Prostate gland (tissue), 2 donors: Measurements from ENCODE around the gene RPRD1B. TPM values are rescaled to one million over a fixed set of nuclear protein-coding genes. Genes with fewer than 3 reads are reported as not detected.

Experiments
- DNase-seq: peaks from one replicate; pipeline ENCODE4 v3.0.0-alpha.2; 2019; ENCODE audit warnings: low spot score
- H3K27ac ChIP-seq, 2 donors: fragments of 200-600 bp; sonication (generic); 2 replicates each; pipeline ENCODE4 v1.5.1; 2017 to 2019
- H3K27me3 ChIP-seq: fragments of 200-600 bp; sonication (generic); replicated peaks from 2 replicates; pipeline ENCODE4 v1.5.1; 2019; ENCODE audit not compliant: insufficient read depth
- H3K36me3 ChIP-seq, 2 donors: fragments of 200-600 bp; sonication (generic); 1 replicate in 1 of 2; 2 replicates in 1 of 2; pipeline versions ENCODE4 v1.5.1 to v1.8.1; 2017 to 2019
- H3K4me1 ChIP-seq: fragments of 200-600 bp; sonication (generic); replicated peaks from 2 replicates; pipeline ENCODE4 v1.5.1; 2019
- H3K4me3 ChIP-seq, 2 donors: fragments of 200-600 bp; sonication (generic); 2 replicates each; pipeline ENCODE4 v1.5.1; 2017 to 2019
- H3K9me3 ChIP-seq: fragments of 200-600 bp; sonication (generic); 2 replicates; pipeline ENCODE4 v1.5.1; 2017
- POLR2A ChIP-seq: fragments of 450-650 bp; IDR thresholded peaks from one replicate; pipeline ENCODE4 v1.6.1; 2016; ENCODE audit warnings: antibody characterized with exemption, mild to moderate bottlenecking
- POLR2AphosphoS5 ChIP-seq: sonication (generic); formaldehyde crosslinking; IDR thresholded peaks from one replicate; pipeline ENCODE4 v1.6.1; 2017; ENCODE audit warnings: antibody characterized with exemption
- WGBS: methylation state at CpG from one replicate; pipeline ENCODE4 v1.1.5; 2018; 5-methylcytosine and 5-hydroxymethylcytosine counted together
- intact Hi-C: fragments of 100-400 bp; cut with DNase I; formaldehyde crosslinking; loops from one replicate; pipeline ENCODE4 v1.14.2; 2022
- total RNA-seq, 2 donors: library from RNA; depleted of rRNA; stranded (reverse); fragments of >200 nt; gene quantifications; one replicate each; pipeline ENCODE4 v1.1.0, GENCODE V29; 2016
- TF ChIP-seq, protein P1 (sequence below), 4 experiments: fragments of 200-600 bp in 2 of 4; fragments of 450-650 bp in 2 of 4; sonication (generic) in 2 of 4; IDR thresholded peaks; 1 replicate in 3 of 4; 2 replicates in 1 of 4; pipeline ENCODE4 v1.5.1; 2016 to 2019; ENCODE audit warnings: antibody characterized with exemption in 4 of 4, mild to moderate bottlenecking in 2 of 4, moderate library complexity in 2 of 4

Gene RPRD1B
- total RNA-seq, 2 donors from 2014 or later: 21.9 to 27.5 TPM

DNA sequence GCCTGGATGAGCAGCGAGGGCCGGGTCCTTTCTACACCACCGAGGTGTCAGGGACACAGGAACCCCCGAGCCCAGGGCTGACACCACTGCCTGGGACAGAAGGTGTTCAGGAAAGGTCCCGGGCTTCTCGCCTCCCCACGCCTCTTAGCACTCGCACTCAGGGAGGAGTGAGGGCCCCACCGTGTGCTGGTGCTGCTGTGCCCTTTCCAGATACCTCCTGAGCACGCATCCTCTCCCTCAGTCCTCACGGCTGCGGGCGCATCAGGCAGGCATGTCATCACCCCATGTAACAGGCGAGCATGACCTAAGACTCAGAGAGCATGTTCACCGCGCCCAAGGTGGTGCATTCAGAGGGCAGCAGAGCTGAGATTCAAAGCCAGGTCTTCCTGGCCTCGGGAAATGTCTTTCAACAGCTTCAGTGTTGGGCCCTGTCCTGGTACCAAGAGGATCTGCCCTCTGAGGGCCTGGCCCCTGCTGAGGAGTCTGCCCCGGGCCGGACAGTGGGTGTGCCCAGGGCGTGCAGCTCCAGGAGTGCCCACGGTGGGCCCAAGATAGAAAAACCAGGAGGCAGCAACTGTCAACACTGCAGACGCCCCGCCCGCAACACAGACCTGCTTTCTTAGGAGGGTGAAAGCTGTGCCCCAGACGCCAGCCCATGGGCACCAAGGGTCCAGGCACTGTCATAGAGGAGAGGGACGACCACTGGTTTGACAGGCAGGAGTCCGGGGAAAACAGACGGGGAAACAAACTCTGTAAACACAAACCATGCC, 102.3 kb downstream of the RPRD1B start:
- Histone ChIP-seq H3K4me3 (no peak overlapping the region), H3K4me1 (no peaks in the 10 kb centered on the region), H3K27ac (no peak overlapping the region), H3K9me3 (no peaks in the 10 kb centered on the region), H3K27me3 (no peaks in the 10 kb centered on the region), H3K36me3 (peaks cover 0 to 3% of the 10 kb centered on the region in 2 donors)
- WGBS: 93% methylated on average over 28 of the region's 28 CpGs
- TF ChIP-seq POLR2AphosphoS5: no peak
- DNase-seq: no peak
- intact Hi-C loops: no loop called here

DNA sequence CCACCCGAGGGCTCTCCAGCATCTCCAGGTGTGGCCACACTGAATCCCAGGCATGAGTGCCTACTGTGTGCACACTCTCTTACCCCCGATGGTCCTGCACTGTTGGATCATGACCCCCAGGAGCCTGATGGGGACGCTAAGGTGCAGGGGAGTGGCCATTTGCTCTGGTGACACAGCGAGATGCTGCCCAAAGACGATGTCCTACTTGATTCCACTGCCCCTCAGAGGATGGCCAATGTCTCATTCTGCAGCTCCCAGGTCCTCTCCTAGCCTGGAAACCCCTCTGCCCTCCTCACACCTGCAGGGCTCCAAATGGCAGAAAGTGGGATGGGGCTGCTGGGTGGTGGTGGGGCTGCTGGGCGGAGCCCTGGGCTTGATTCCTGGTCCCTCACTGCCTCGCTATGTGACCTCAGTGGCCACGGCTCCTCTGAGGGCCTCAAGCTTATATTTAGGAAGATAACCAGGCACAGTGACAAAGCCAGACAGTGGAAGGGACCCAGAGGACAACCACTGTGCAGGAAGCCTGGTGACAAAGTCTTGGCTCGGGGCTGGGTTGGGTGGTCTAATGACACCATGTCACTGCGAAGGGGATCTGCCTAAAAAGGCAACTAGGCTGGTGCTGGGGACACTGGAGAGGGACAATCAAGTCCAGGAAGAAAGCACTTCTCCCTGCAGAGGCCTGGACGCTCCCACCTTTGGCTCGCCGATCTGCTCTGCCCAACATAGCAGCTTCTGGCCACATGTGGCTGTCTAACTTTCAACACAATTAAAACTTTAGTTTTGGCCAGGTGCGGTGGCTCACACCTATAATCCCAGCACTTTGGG, 103.1 kb downstream of the RPRD1B start:
- TF ChIP-seq POLR2AphosphoS5 (no peak), POLR2A (no peak)
- TF ChIP-seq, protein P1, sequence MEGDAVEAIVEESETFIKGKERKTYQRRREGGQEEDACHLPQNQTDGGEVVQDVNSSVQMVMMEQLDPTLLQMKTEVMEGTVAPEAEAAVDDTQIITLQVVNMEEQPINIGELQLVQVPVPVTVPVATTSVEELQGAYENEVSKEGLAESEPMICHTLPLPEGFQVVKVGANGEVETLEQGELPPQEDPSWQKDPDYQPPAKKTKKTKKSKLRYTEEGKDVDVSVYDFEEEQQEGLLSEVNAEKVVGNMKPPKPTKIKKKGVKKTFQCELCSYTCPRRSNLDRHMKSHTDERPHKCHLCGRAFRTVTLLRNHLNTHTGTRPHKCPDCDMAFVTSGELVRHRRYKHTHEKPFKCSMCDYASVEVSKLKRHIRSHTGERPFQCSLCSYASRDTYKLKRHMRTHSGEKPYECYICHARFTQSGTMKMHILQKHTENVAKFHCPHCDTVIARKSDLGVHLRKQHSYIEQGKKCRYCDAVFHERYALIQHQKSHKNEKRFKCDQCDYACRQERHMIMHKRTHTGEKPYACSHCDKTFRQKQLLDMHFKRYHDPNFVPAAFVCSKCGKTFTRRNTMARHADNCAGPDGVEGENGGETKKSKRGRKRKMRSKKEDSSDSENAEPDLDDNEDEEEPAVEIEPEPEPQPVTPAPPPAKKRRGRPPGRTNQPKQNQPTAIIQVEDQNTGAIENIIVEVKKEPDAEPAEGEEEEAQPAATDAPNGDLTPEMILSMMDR (IDR thresholded peaks at IDR 0.05): no peak
- intact Hi-C loops: no loop called here
- Histone ChIP-seq H3K27ac (no peak overlapping the region), H3K4me1 (no peaks in the 10 kb centered on the region), H3K9me3 (no peaks in the 10 kb centered on the region), H3K27me3 (no peaks in the 10 kb centered on the region), H3K4me3 (no peak overlapping the region), H3K36me3 (no peaks in the 10 kb centered on the region)
- WGBS: 90% methylated on average over 14 of the region's 14 CpGs
- no peak for DNase-seq

DNA sequence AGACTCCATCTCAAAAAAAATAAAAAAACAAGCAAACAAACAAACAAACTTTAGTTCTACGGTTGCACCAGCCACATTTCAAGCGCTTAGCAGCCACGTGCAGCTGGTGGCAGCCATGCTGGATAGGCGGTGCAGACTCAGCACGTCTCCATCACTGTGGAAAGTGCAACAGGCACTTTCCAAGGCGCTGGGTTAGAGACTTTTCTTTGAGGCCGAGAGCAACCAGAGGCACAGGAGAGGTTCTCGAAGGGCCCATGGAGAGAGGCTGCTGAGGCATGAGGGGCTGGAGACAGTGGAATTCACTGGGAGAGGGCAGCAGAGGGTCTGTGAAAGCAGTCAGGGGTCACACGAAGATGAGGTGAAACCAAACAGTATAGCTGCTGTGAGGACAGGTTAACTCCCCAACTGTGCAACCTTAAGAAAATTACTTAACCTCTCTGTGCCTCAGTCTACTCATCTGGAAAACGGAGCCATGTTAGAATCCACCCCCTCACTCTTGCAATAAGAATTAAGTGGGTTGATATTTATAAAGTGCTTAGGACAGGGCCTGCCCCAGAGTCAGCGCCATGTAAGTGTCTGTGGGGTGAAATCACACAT, 104.0 kb downstream of the RPRD1B start:
- no peaks in the 10 kb centered on the region for H3K36me3 ChIP-seq
- no peak for DNase-seq
- H3K27ac ChIP-seq: no peak overlapping the region
- 93% methylated on average over 11 of the region's 11 CpGs for WGBS
- H3K4me3 ChIP-seq: no peak overlapping the region
- intact Hi-C loops: no loop called here
- H3K4me1 ChIP-seq: no peaks in the 10 kb centered on the region
- H3K9me3 ChIP-seq: no peaks in the 10 kb centered on the region
- TF ChIP-seq, protein P1 (IDR thresholded peaks at IDR 0.05): no peak
- no peak for TF ChIP-seq POLR2AphosphoS5
- no peak for TF ChIP-seq POLR2A
- H3K27me3 ChIP-seq: no peaks in the 10 kb centered on the region

DNA sequence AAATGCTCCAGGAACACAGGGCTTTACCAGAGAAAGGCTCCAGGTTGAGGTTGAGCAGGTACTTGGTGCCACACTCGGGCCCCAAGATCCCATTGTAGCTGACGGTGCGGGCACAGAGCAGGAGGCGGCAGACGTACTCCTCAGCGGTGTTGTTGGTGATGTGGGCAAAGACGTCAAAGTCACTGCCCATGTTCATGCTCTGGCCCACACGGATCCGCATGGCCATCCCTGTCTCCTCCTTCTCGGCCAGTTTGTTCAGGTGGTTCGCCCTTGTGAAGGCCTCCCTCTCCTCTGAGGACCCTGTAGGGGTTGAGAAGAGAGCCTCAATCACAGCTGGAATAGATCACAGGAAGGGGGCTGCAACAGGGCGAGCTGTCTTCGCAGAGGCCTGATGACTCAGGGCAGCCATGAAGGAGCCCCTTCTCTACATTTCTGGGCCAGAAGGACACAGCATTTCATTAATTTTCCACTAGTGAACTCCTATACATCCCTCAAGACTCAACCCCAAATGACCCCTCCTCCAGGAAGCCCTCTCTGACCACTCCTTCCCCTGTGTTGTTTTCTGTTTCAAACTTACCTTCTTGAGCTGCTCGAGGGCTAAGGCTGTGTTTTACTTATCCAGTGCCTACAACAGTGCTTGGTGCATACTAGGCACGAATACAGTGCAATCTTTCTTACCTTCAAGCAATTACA, 104.7 kb downstream of the RPRD1B start:
- WGBS: 94% methylated on average over 15 of the region's 15 CpGs

More for the DNA sequence above, 104.7 kb downstream of the RPRD1B start:
- Histone ChIP-seq H3K9me3 (no peaks in the 10 kb centered on the region), H3K27ac (no peak overlapping the region), H3K4me1 (no peaks in the 10 kb centered on the region), H3K27me3 (no peaks in the 10 kb centered on the region), H3K36me3 (no peaks in the 10 kb centered on the region), H3K4me3 (no peak overlapping the region)
- TF ChIP-seq POLR2AphosphoS5: no peak
- TF ChIP-seq, protein P1 (IDR thresholded peaks at IDR 0.05): no peak
- no peak for TF ChIP-seq POLR2A
- intact Hi-C loops: no loop called here
- DNase-seq: no peak
